CD14-positive monocyte (primary cell): ENCODE results near the gene MCF2L2. TPM values are rescaled to one million over a fixed set of nuclear protein-coding genes. Genes with fewer than 3 reads are reported as not detected.

Source experiments
- DNase-seq, 3 donors: peaks; one replicate each; pipeline ENCODE4 v3.0.0-alpha.2; 2011 to 2022
- H2AFZ ChIP-seq: 2 replicates; pipeline ENCODE4 v1.6.0; 2012; ENCODE audit warnings: mild to moderate bottlenecking, low read depth, low read length, inconsistent platforms; ENCODE audit not compliant: insufficient read depth, poor library complexity, severe bottlenecking
- H3K27ac ChIP-seq, 2 donors: 1 replicate in 1 of 2; 2 replicates in 1 of 2; pipeline ENCODE4 v1.5.1; 2012 to 2013; ENCODE audit warnings: low read length in 2 of 2, control low read depth in 1 of 2, inconsistent platforms in 1 of 2, low read depth in 1 of 2, mild to moderate bottlenecking in 1 of 2
- H3K27me3 ChIP-seq, 2 donors: one replicate each; pipeline versions ENCODE4 v1.6.0 to v1.6.1; 2011 to 2013; ENCODE audit warnings: low read length in 2 of 2; ENCODE audit not compliant: control insufficient read depth in 2 of 2, insufficient read depth in 2 of 2
- H3K36me3 ChIP-seq, 2 donors: replicated peaks in 1 of 2; 1 replicate in 1 of 2; 2 replicates in 1 of 2; pipeline versions ENCODE4 v1.5.1 to v1.6.1; 2012 to 2013; ENCODE audit warnings: low read length in 2 of 2, control low read depth in 1 of 2, inconsistent platforms in 1 of 2, mild to moderate bottlenecking in 1 of 2; ENCODE audit not compliant: insufficient read depth in 2 of 2, control insufficient read depth in 1 of 2
- H3K4me1 ChIP-seq, 2 donors: 1 replicate in 1 of 2; 2 replicates in 1 of 2; pipeline versions ENCODE4 v1.5.1 to v1.6.1; 2012 to 2013; ENCODE audit warnings: low read length in 2 of 2, control low read depth in 1 of 2, inconsistent platforms in 1 of 2, mild to moderate bottlenecking in 1 of 2, moderate library complexity in 1 of 2; ENCODE audit not compliant: insufficient read depth in 2 of 2, control insufficient read depth in 1 of 2
- H3K4me2 ChIP-seq: replicated peaks from 2 replicates; pipeline ENCODE3; 2012; ENCODE audit warnings: low read length, moderate library complexity, mild to moderate bottlenecking; ENCODE audit not compliant: poor library complexity, severe bottlenecking; ENCODE audit errors: extremely low read depth
- H3K4me3 ChIP-seq, 3 experiments: fragments of 200-600 bp in 1 of 3; sonication (generic) in 1 of 3; replicated peaks in 1 of 3; 1 replicate in 2 of 3; 2 replicates in 1 of 3; pipeline ENCODE4 v1.5.1; 2011 to 2013; ENCODE audit warnings: low read length in 3 of 3, mild to moderate bottlenecking in 3 of 3, control low read depth in 2 of 3, low read depth in 2 of 3, inconsistent platforms in 1 of 3, moderate library complexity in 1 of 3
- H3K79me2 ChIP-seq: 2 replicates; pipeline ENCODE4 v1.6.0; 2012; ENCODE audit warnings: mild to moderate bottlenecking, control low read depth, inconsistent platforms, low read length, moderate library complexity; ENCODE audit not compliant: insufficient read depth
- H3K9ac ChIP-seq: 2 replicates; pipeline ENCODE4 v1.6.0; 2017; ENCODE audit warnings: low read length, mild to moderate bottlenecking; ENCODE audit not compliant: insufficient read depth, poor library complexity, severe bottlenecking
- H3K9me3 ChIP-seq, 2 donors: replicated peaks in 1 of 2; 1 replicate in 1 of 2; 2 replicates in 1 of 2; pipeline versions ENCODE4 v1.5.1 to v1.6.1; 2012 to 2013; ENCODE audit warnings: low read length in 2 of 2, control low read depth in 1 of 2; ENCODE audit not compliant: control insufficient read depth in 1 of 2, insufficient read depth in 1 of 2
- H4K20me1 ChIP-seq: 2 replicates; pipeline ENCODE4 v1.6.0; 2012; ENCODE audit warnings: mild to moderate bottlenecking, low read length, control low read depth, moderate library complexity; ENCODE audit not compliant: insufficient read depth
- H3K27ac Mint-ChIP-seq, 7 donors: one replicate each; pipeline ENCODE4 v1.8.0; 2020; ENCODE audit warnings: mild to moderate bottlenecking in 7 of 7, mixed read lengths in 7 of 7, moderate library complexity in 6 of 7, inconsistent platforms in 2 of 7
- H3K27me3 Mint-ChIP-seq, 3 donors: one replicate each; pipeline ENCODE4 v1.8.0; 2021 to 2022; ENCODE audit warnings: low read depth in 3 of 3, mild to moderate bottlenecking in 3 of 3, mixed read lengths in 3 of 3, moderate library complexity in 3 of 3, inconsistent platforms in 1 of 3
- H3K36me3 Mint-ChIP-seq, 2 donors: one replicate each; pipeline ENCODE4 v1.8.0; 2020; ENCODE audit warnings: mixed read lengths in 2 of 2, inconsistent platforms in 1 of 2, mild to moderate bottlenecking in 1 of 2
- H3K4me1 Mint-ChIP-seq: one replicate; pipeline ENCODE4 v1.8.0; 2020; ENCODE audit warnings: mild to moderate bottlenecking, mixed read lengths
- H3K4me3 Mint-ChIP-seq, 2 donors: one replicate each; pipeline ENCODE4 v1.8.0; 2020; ENCODE audit warnings: mild to moderate bottlenecking in 2 of 2, mixed read lengths in 2 of 2, moderate library complexity in 1 of 2
- H3K9me3 Mint-ChIP-seq, 7 donors: one replicate each; pipeline ENCODE4 v1.8.0; 2020 to 2022; ENCODE audit warnings: mixed read lengths in 7 of 7, mild to moderate bottlenecking in 6 of 7, moderate library complexity in 6 of 7, inconsistent platforms in 2 of 7
- WGBS: methylation state at CpG from one replicate; pipeline ENCODE4 v1.1.5; 2013; ENCODE audit warnings: missing lambda C conversion rate; ENCODE audit not compliant: insufficient coverage; 5-methylcytosine and 5-hydroxymethylcytosine counted together
- intact Hi-C, 2 donors: fragments of 100-400 bp; cut with micrococcal nuclease; formaldehyde crosslinking; loops; one replicate each; pipeline versions ENCODE4 v1.15.0 to v1.15.1; 2023
- polyA plus RNA-seq, 3 donors: library from polyadenylated mRNA; depleted of rRNA in 1 of 3; unstranded in 2 of 3; stranded (reverse) in 1 of 3; fragments of 300-500 nt in 2 of 3; fragments of >200 nt in 1 of 3; fragmentation: Illumina TruSeq in 2 of 3; gene quantifications; 1 replicate in 2 of 3; 2 replicates in 1 of 3; pipeline ENCODE4 v1.2.3, GENCODE V29; 2012 to 2021
- TF ChIP-seq, protein P1 (sequence below): fragments of 200-600 bp; IDR thresholded peaks from one replicate; pipeline ENCODE4 v1.8.0; 2022; ENCODE audit warnings: antibody characterized with exemption, mild to moderate bottlenecking

MCF2L2 gene
- polyA plus RNA-seq, 3 donors: 0.01 to 0.13 TPM; not detected in 1

DNA sequence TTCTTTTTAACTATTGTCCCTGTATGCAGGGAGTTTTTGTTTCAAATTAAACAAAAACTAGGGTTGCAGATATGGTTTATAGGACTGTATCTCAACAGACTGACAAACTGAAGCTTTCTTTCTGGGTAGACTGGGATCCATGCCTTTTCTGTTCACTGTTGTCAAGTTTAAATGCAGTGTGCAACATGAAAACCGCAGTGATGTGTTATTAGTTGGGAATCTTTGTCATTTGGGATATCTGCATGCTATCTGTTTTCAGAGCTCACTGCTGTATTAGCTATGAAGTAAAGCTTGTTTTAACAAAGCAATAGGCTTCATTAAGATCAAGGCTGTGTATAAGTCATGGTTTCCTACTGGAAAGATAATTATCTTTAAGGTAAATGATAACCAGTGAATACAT is 21.4 kb upstream of the MCF2L2 start:
- DNase-seq: no peak
- peaks cover 8 to 28% of the 10 kb centered on the region in 2 donors for H3K36me3 ChIP-seq
- no peak overlapping the region for H3K27ac Mint-ChIP-seq

DNA sequence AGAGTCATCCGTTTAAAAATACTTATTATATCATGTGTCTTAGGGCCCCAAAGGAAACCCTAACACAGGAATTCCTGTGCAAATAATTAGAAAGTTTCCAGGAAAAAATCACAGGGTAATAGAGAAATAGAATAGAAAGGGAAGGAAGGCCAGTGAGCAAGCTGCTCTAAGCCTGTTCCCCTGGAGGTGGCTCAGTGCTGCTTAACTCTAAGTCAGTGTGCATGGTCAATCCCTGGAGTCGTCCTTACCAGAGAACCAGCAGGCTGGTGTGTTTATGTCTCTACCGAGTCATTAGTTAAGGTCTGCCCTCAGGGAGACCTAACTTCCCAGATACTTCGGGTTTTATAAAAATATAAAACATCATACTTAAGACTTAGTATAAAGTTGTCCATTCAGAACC is 21.0 kb upstream of the MCF2L2 start:
- no CpG with 5 or more reads among the region's 4 CpGs for WGBS
- H3K9me3 Mint-ChIP-seq: peaks cover 0 to under 1% (median 0%) of the 10 kb centered on the region in 7 donors
- no peak overlapping the region for H3K4me2 ChIP-seq
- H3K9me3 ChIP-seq: peaks cover 0 to 3% of the 10 kb centered on the region in 2 donors
- H3K27me3 ChIP-seq: no peaks in the 10 kb centered on the region
- no peak overlapping the region for H3K9ac ChIP-seq
- DNase-seq: no peak
- H3K36me3 Mint-ChIP-seq: peaks cover 8 to 25% of the 10 kb centered on the region in 2 donors
- peaks cover 17% of the 10 kb centered on the region for H3K4me1 Mint-ChIP-seq
- H3K27ac Mint-ChIP-seq: no peak overlapping the region
- H3K4me3 Mint-ChIP-seq: no peak overlapping the region
- peaks cover 4% of the 10 kb centered on the region for H3K79me2 ChIP-seq
- no peak overlapping the region for H3K4me3 ChIP-seq
- no peaks in the 10 kb centered on the region for H4K20me1 ChIP-seq
- no peak overlapping the region for H2AFZ ChIP-seq
- peaks cover 8 to 27% of the 10 kb centered on the region in 2 donors for H3K36me3 ChIP-seq
- TF ChIP-seq, protein P1, sequence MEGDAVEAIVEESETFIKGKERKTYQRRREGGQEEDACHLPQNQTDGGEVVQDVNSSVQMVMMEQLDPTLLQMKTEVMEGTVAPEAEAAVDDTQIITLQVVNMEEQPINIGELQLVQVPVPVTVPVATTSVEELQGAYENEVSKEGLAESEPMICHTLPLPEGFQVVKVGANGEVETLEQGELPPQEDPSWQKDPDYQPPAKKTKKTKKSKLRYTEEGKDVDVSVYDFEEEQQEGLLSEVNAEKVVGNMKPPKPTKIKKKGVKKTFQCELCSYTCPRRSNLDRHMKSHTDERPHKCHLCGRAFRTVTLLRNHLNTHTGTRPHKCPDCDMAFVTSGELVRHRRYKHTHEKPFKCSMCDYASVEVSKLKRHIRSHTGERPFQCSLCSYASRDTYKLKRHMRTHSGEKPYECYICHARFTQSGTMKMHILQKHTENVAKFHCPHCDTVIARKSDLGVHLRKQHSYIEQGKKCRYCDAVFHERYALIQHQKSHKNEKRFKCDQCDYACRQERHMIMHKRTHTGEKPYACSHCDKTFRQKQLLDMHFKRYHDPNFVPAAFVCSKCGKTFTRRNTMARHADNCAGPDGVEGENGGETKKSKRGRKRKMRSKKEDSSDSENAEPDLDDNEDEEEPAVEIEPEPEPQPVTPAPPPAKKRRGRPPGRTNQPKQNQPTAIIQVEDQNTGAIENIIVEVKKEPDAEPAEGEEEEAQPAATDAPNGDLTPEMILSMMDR: no peak
- intact Hi-C loops: no loop called here
- no peak overlapping the region for H3K27ac ChIP-seq
- peaks cover 6 to 14% of the 10 kb centered on the region in 2 donors for H3K4me1 ChIP-seq
- H3K27me3 Mint-ChIP-seq: peaks cover 0 to 2% (median 1%) of the 10 kb centered on the region in 3 donors

More for the DNA sequence above, 21.4 kb upstream of the MCF2L2 start:
- TF ChIP-seq, protein P1: no peak
- H3K4me3 Mint-ChIP-seq: no peak overlapping the region
- Histone ChIP-seq H3K4me1 (peaks cover 6 to 14% of the 10 kb centered on the region in 2 donors), H4K20me1 (no peaks in the 10 kb centered on the region), H3K27me3 (no peaks in the 10 kb centered on the region), H3K9me3 (no peaks in the 10 kb centered on the region), H3K4me2 (no peak overlapping the region), H3K27ac (no peak overlapping the region), H3K9ac (no peak overlapping the region), H3K4me3 (no peak overlapping the region), H3K79me2 (peaks cover 4% of the 10 kb centered on the region), H2AFZ (no peak overlapping the region)
- H3K27me3 Mint-ChIP-seq: peaks cover 0 to 2% (median 1%) of the 10 kb centered on the region in 3 donors
- peaks cover 9 to 26% of the 10 kb centered on the region in 2 donors for H3K36me3 Mint-ChIP-seq
- H3K4me1 Mint-ChIP-seq: peaks cover 17% of the 10 kb centered on the region
- H3K9me3 Mint-ChIP-seq: no peaks in the 10 kb centered on the region
- 100% methylated on average over 1 of the region's 1 CpG for whole genome bisulfite sequencing
- intact Hi-C loops: no loop called here
